Prostate gland (tissue), 2 donors: Measurements from ENCODE around the gene CEP112. TPM values are rescaled to one million over a fixed set of nuclear protein-coding genes. Genes with fewer than 3 reads are reported as not detected.
"Not testable (repeated sequence)": the region's sequence is repeated elsewhere in the genome, so short reads cannot be mapped to it uniquely, and the experiment has no call there.

Experiments
- DNase-seq: peaks from one replicate; pipeline ENCODE4 v3.0.0-alpha.2; 2019; ENCODE audit warnings: low spot score
- H3K27ac ChIP-seq, 2 donors: fragments of 200-600 bp; sonication (generic); 2 replicates each; pipeline ENCODE4 v1.5.1; 2017 to 2019
- H3K27me3 ChIP-seq: fragments of 200-600 bp; sonication (generic); replicated peaks from 2 replicates; pipeline ENCODE4 v1.5.1; 2019; ENCODE audit not compliant: insufficient read depth
- H3K36me3 ChIP-seq, 2 donors: fragments of 200-600 bp; sonication (generic); 1 replicate in 1 of 2; 2 replicates in 1 of 2; pipeline versions ENCODE4 v1.5.1 to v1.8.1; 2017 to 2019
- H3K4me1 ChIP-seq: fragments of 200-600 bp; sonication (generic); replicated peaks from 2 replicates; pipeline ENCODE4 v1.5.1; 2019
- H3K4me3 ChIP-seq, 2 donors: fragments of 200-600 bp; sonication (generic); 2 replicates each; pipeline ENCODE4 v1.5.1; 2017 to 2019
- H3K9me3 ChIP-seq: fragments of 200-600 bp; sonication (generic); 2 replicates; pipeline ENCODE4 v1.5.1; 2017
- CTCF ChIP-seq, 4 experiments: fragments of 200-600 bp in 2 of 4; fragments of 450-650 bp in 2 of 4; sonication (generic) in 2 of 4; IDR thresholded peaks; 1 replicate in 3 of 4; 2 replicates in 1 of 4; pipeline ENCODE4 v1.5.1; 2016 to 2019; ENCODE audit warnings: antibody characterized with exemption in 4 of 4, mild to moderate bottlenecking in 2 of 4, moderate library complexity in 2 of 4
- POLR2A ChIP-seq: fragments of 450-650 bp; IDR thresholded peaks from one replicate; pipeline ENCODE4 v1.6.1; 2016; ENCODE audit warnings: antibody characterized with exemption, mild to moderate bottlenecking
- POLR2AphosphoS5 ChIP-seq: sonication (generic); formaldehyde crosslinking; IDR thresholded peaks from one replicate; pipeline ENCODE4 v1.6.1; 2017; ENCODE audit warnings: antibody characterized with exemption
- whole genome bisulfite sequencing: methylation state at CpG from one replicate; pipeline ENCODE4 v1.1.5; 2018; 5-methylcytosine and 5-hydroxymethylcytosine counted together
- intact Hi-C: fragments of 100-400 bp; cut with DNase I; formaldehyde crosslinking; loops from one replicate; pipeline ENCODE4 v1.14.2; 2022
- total RNA-seq, 2 donors: library from RNA; depleted of rRNA; stranded (reverse); fragments of >200 nt; gene quantifications; one replicate each; pipeline ENCODE4 v1.1.0, GENCODE V29; 2016

Gene CEP112
- total RNA-seq, 2 donors from 2014 or later, result 2.3 to 22.8 TPM

GRCh38 chr17:65830356-65830755 lies 361.6 kb downstream of the CEP112 start:
- intact Hi-C loops, result no loop called here
- DNase-seq, result no peak
- no peak overlapping the region for H3K27ac ChIP-seq
- H3K27me3 ChIP-seq, result no peaks in the 10 kb centered on the region
- TF ChIP-seq POLR2AphosphoS5 (no peak), POLR2A (no peak), CTCF (IDR thresholded peaks at IDR 0.05) (no peak)
- H3K36me3 ChIP-seq, result no peaks in the 10 kb centered on the region
- 83% methylated on average over 2 of the region's 2 CpGs for WGBS
- H3K9me3 ChIP-seq, result no peaks in the 10 kb centered on the region
- H3K4me1 ChIP-seq, result no peaks in the 10 kb centered on the region
- no peak overlapping the region for H3K4me3 ChIP-seq

GRCh38 chr17:65826577-65826976 lies 365.4 kb downstream of the CEP112 start:
- H3K27ac ChIP-seq, H3K4me1 ChIP-seq, H3K4me3 ChIP-seq, H3K36me3 ChIP-seq, intact Hi-C loops, H3K27me3 ChIP-seq, DNase-seq, H3K9me3 ChIP-seq: not testable (repeated sequence)
- WGBS, result 88% methylated on average over 2 of the region's 2 CpGs

GRCh38 chr17:65824901-65825300 lies 367.0 kb downstream of the CEP112 start:
- Histone ChIP-seq H3K27ac (no peak overlapping the region), H3K4me1 (no peaks in the 10 kb centered on the region), H3K36me3 (no peaks in the 10 kb centered on the region), H3K4me3 (no peak overlapping the region), H3K9me3 (no peaks in the 10 kb centered on the region), H3K27me3 (no peaks in the 10 kb centered on the region)
- TF ChIP-seq POLR2A, result no peak
- no peak for TF ChIP-seq POLR2AphosphoS5
- no peak for TF ChIP-seq CTCF (IDR thresholded peaks at IDR 0.05)
- DNase-seq, result no peak
- intact Hi-C loops, result no loop called here
- 100% methylated on average over 1 of the region's 1 CpG for WGBS

- intact Hi-C loops, result no loop called here
Observed at GRCh38 chr17:65823713-65824112, 368.2 kb downstream of the CEP112 start.

GRCh38 chr17:65820811-65821210 lies 371.1 kb downstream of the CEP112 start:
- no peak for TF ChIP-seq POLR2AphosphoS5
- TF ChIP-seq POLR2A, result no peak
- TF ChIP-seq CTCF (IDR thresholded peaks at IDR 0.05), result no peak
- Histone ChIP-seq H3K27ac (no peak overlapping the region), H3K36me3 (no peaks in the 10 kb centered on the region), H3K9me3 (no peaks in the 10 kb centered on the region), H3K27me3 (no peaks in the 10 kb centered on the region), H3K4me1 (no peaks in the 10 kb centered on the region), H3K4me3 (no peak overlapping the region)
- DNase-seq, result no peak
- 88% methylated on average over 2 of the region's 2 CpGs for WGBS
- intact Hi-C loops, result no loop called here

More at GRCh38 chr17:65823713-65824112, 368.2 kb downstream of the CEP112 start:
- H3K36me3 ChIP-seq, result no peaks in the 10 kb centered on the region
- no peak overlapping the region for H3K27ac ChIP-seq
- H3K4me1 ChIP-seq, result no peaks in the 10 kb centered on the region
- H3K4me3 ChIP-seq, result no peak overlapping the region
- no peak for DNase-seq
- H3K27me3 ChIP-seq, result no peaks in the 10 kb centered on the region
- TF ChIP-seq POLR2A (no peak), POLR2AphosphoS5 (no peak), CTCF (IDR thresholded peaks at IDR 0.05) (no peak)
- no peaks in the 10 kb centered on the region for H3K9me3 ChIP-seq
